H1 (cell line): ENCODE measurements around the gene RENBP. TPM values are rescaled to one million over a fixed set of nuclear protein-coding genes. Genes with fewer than 3 reads are reported as not detected.

Source experiments
- CTCF ChIA-PET: fragments of 300-600 bp; sonication (Branson Sonifier 250); formaldehyde crosslinking; loops from one replicate; lab custom pipeline; 2021; ENCODE audit not compliant: partially characterized antibody; lab: Charles Lee
- POLR2A ChIA-PET: fragments of 300-600 bp; sonication (Branson Sonifier 250); formaldehyde crosslinking; loops from one replicate; lab custom pipeline; 2021; ENCODE audit warnings: inconsistent platforms; ENCODE audit not compliant: partially characterized antibody; lab: Charles Lee
- DNase-seq, 2 experiments: peaks; one replicate each; pipeline versions ENCODE4 v3.0.0 to v3.0.0-alpha.2; 2010 to 2022; ENCODE audit warnings: low spot score in 2 of 2, low read depth in 1 of 2, mixed read lengths in 1 of 2
- FAIRE-seq: peaks from 2 replicates; lab custom pipeline; 2011; peaks lifted over from hg19 to GRCh38; lab: Jason Lieb, UNC
- H2AFZ ChIP-seq: 2 replicates; pipeline ENCODE4 v1.8.1; 2012; ENCODE audit warnings: low read length, inconsistent platforms
- H2AK5ac ChIP-seq: 2 replicates; pipeline ENCODE4 v1.6.1; 2013; ENCODE audit warnings: low read depth, low read length
- H2BK120ac ChIP-seq: replicated peaks from 2 replicates; pipeline ENCODE3; 2013; ENCODE audit warnings: low read depth, low read length, inconsistent platforms
- H2BK12ac ChIP-seq: 2 replicates; pipeline ENCODE4 v1.6.1; 2013; ENCODE audit warnings: low read depth, low read length
- H2BK15ac ChIP-seq: 2 replicates; pipeline ENCODE4 v1.6.1; 2013; ENCODE audit warnings: low read length
- H2BK20ac ChIP-seq: 2 replicates; pipeline ENCODE4 v1.6.1; 2013; ENCODE audit warnings: low read length
- H2BK5ac ChIP-seq: 2 replicates; pipeline ENCODE4 v1.6.1; 2013; ENCODE audit warnings: low read depth, low read length
- H3K14ac ChIP-seq: 2 replicates; pipeline ENCODE4 v1.6.1; 2013; ENCODE audit warnings: inconsistent platforms; ENCODE audit not compliant: insufficient read length
- H3K18ac ChIP-seq: 2 replicates; pipeline ENCODE4 v1.6.1; 2013; ENCODE audit warnings: low read length; ENCODE audit errors: extremely low read depth
- H3K23ac ChIP-seq: 2 replicates; pipeline ENCODE4 v1.6.1; 2013; ENCODE audit warnings: inconsistent platforms; ENCODE audit not compliant: insufficient read length
- H3K23me2 ChIP-seq: 2 replicates; pipeline ENCODE4 v1.6.1; 2013; ENCODE audit warnings: low read depth, low read length
- H3K27ac ChIP-seq: 2 replicates; pipeline ENCODE4 v1.6.1; 2011; ENCODE audit warnings: low read depth, low read length, inconsistent platforms
- H3K27me3 ChIP-seq, 4 experiments: replicated peaks in 1 of 4; 1 replicate in 1 of 4; 2 replicates in 3 of 4; pipeline versions ENCODE4 v1.6.1 to v1.8.1; 2011 to 2013; ENCODE audit warnings: low read length in 3 of 4, mild to moderate bottlenecking in 3 of 4, inconsistent platforms in 2 of 4, mixed read lengths in 2 of 4, moderate library complexity in 1 of 4; ENCODE audit not compliant: control insufficient read depth in 3 of 4, insufficient read depth in 3 of 4; ENCODE audit errors: extremely low read depth in 1 of 4
- H3K36me3 ChIP-seq, 4 experiments: 2 replicates each; pipeline versions ENCODE4 v1.6.1 to v1.8.1; 2011 to 2013; ENCODE audit warnings: mild to moderate bottlenecking in 4 of 4, low read length in 3 of 4, moderate library complexity in 2 of 4, control low read depth in 1 of 4, inconsistent platforms in 1 of 4; ENCODE audit not compliant: insufficient read depth in 4 of 4, control insufficient read depth in 2 of 4
- H3K4ac ChIP-seq: replicated peaks from 2 replicates; pipeline ENCODE3; 2013; ENCODE audit warnings: low read length, low read depth, mixed read lengths, inconsistent platforms; ENCODE audit not compliant: insufficient read length
- H3K4me1 ChIP-seq, 4 experiments: replicated peaks in 1 of 4; 1 replicate in 1 of 4; 2 replicates in 3 of 4; pipeline versions ENCODE4 v1.6.1 to v1.8.1; 2011 to 2013; ENCODE audit warnings: low read length in 3 of 4, inconsistent platforms in 2 of 4, mixed read lengths in 1 of 4; ENCODE audit not compliant: insufficient read depth in 4 of 4, control insufficient read depth in 3 of 4
- H3K4me2 ChIP-seq, 2 experiments: 2 replicates each; pipeline versions ENCODE4 v1.6.1 to v1.8.1; 2011 to 2013; ENCODE audit warnings: low read depth in 2 of 2, low read length in 2 of 2, control low read depth in 1 of 2, inconsistent platforms in 1 of 2, mild to moderate bottlenecking in 1 of 2; ENCODE audit not compliant: insufficient read depth in 1 of 2
- H3K4me3 ChIP-seq, 4 experiments: fragments of 200-600, 300-600 bp in 1 of 4; sonication (generic), shearing (Covaris generic), sonication (Bioruptor Twin) in 1 of 4; 2 replicates each; pipeline versions ENCODE4 v1.5.1 to v1.8.1; 2011 to 2016; ENCODE audit warnings: low read length in 4 of 4, low read depth in 3 of 4, control low read depth in 2 of 4, inconsistent platforms in 2 of 4, mild to moderate bottlenecking in 2 of 4, mixed read lengths in 1 of 4, moderate library complexity in 1 of 4; ENCODE audit not compliant: insufficient read depth in 2 of 4; ENCODE audit errors: extremely low read depth in 1 of 4
- H3K56ac ChIP-seq: replicated peaks from 2 replicates; pipeline ENCODE3; 2013; ENCODE audit warnings: low read depth, mild to moderate bottlenecking, mixed read lengths, low read length, inconsistent platforms; ENCODE audit not compliant: insufficient read length
- H3K79me1 ChIP-seq: 2 replicates; pipeline ENCODE4 v1.6.1; 2013; ENCODE audit warnings: low read depth, low read length, control low read depth
- H3K79me2 ChIP-seq, 2 experiments: 2 replicates each; pipeline versions ENCODE4 v1.6.1 to v1.8.1; 2012 to 2013; ENCODE audit warnings: low read length in 2 of 2, mild to moderate bottlenecking in 2 of 2, inconsistent platforms in 1 of 2; ENCODE audit not compliant: insufficient read depth in 2 of 2, control insufficient read depth in 1 of 2
- H3K9ac ChIP-seq, 4 experiments: replicated peaks in 1 of 4; 1 replicate in 1 of 4; 2 replicates in 3 of 4; pipeline versions ENCODE4 v1.6.1 to v1.8.1; 2011 to 2013; ENCODE audit warnings: low read depth in 3 of 4, low read length in 3 of 4, control low read depth in 2 of 4, mild to moderate bottlenecking in 2 of 4, moderate library complexity in 2 of 4, inconsistent platforms in 1 of 4; ENCODE audit errors: extremely low read depth in 1 of 4
- H3K9me3 ChIP-seq, 2 experiments: 2 replicates each; pipeline versions ENCODE4 v1.6.1 to v1.8.1; 2012 to 2013; ENCODE audit warnings: mild to moderate bottlenecking in 2 of 2, moderate library complexity in 2 of 2, control low read depth in 1 of 2, inconsistent platforms in 1 of 2, low read depth in 1 of 2, low read length in 1 of 2, mixed read lengths in 1 of 2; ENCODE audit not compliant: insufficient read depth in 2 of 2
- H4K20me1 ChIP-seq, 2 experiments: replicated peaks in 1 of 2; 2 replicates each; pipeline versions ENCODE3 to v1.8.1; 2011 to 2013; ENCODE audit warnings: inconsistent platforms in 2 of 2, low read length in 2 of 2, mild to moderate bottlenecking in 1 of 2; ENCODE audit not compliant: insufficient read depth in 2 of 2, control insufficient read depth in 1 of 2
- H4K5ac ChIP-seq: 2 replicates; pipeline ENCODE4 v1.6.1; 2013; ENCODE audit warnings: low read length, low read depth, mixed read lengths, inconsistent platforms; ENCODE audit not compliant: insufficient read length
- H4K8ac ChIP-seq: 2 replicates; pipeline ENCODE4 v1.8.0; 2013; ENCODE audit warnings: mild to moderate bottlenecking, moderate library complexity, low read length, inconsistent platforms; ENCODE audit not compliant: insufficient read depth; ENCODE audit errors: extremely low read depth
- H4K91ac ChIP-seq: replicated peaks from 2 replicates; pipeline ENCODE3; 2013; ENCODE audit warnings: low read length, mixed read lengths, inconsistent platforms; ENCODE audit not compliant: insufficient read length
- CHD2 ChIP-seq: IDR thresholded peaks from 2 replicates; pipeline ENCODE4 v1.6.1; 2012; ENCODE audit warnings: low read length, improper control_type of control experiment
- EZH2 ChIP-seq: fragments of 200-600 bp; sonication (generic); IDR thresholded peaks from 2 replicates; pipeline ENCODE4 v1.7.1; 2012; ENCODE audit warnings: low read depth, mild to moderate bottlenecking, moderate library complexity, low read length, inconsistent platforms; ENCODE audit not compliant: severe bottlenecking
- NRF1 ChIP-seq: IDR thresholded peaks from 2 replicates; pipeline ENCODE4 v1.6.1; 2011; ENCODE audit warnings: mild to moderate bottlenecking, low read depth, low read length, improper control_type of control experiment
- TAF7 ChIP-seq: optimal IDR thresholded peaks from 2 replicates; pipeline ENCODE3; 2011; ENCODE audit warnings: low read depth, mild to moderate bottlenecking, inconsistent platforms, low read length, moderate library complexity, borderline replicate concordance
- TEAD4 ChIP-seq: IDR thresholded peaks from 2 replicates; pipeline ENCODE4 v1.6.1; 2012; ENCODE audit warnings: low read depth, low read length, inconsistent platforms, mixed read lengths
- YY1 ChIP-seq: IDR thresholded peaks from 2 replicates; pipeline ENCODE4 v1.6.1; 2011; ENCODE audit warnings: low read depth, mild to moderate bottlenecking, low read length
- WGBS, 2 experiments: shearing (Covaris generic) in 1 of 2; methylation state at CpG; one replicate each; pipeline versions ENCODE4 v1.1.6 to v1.1.7; 2013 to 2015; ENCODE audit warnings: low lambda C conversion rate in 2 of 2, mixed read lengths in 2 of 2, inconsistent platforms in 1 of 2, low coverage in 1 of 2, missing lambda C conversion rate in 1 of 2; ENCODE audit not compliant: insufficient replicate concordance in 2 of 2, insufficient coverage in 1 of 2, insufficient read length in 1 of 2; ENCODE audit errors: extremely low coverage in 1 of 2, missing lambda C conversion rate in 1 of 2; 5-methylcytosine and 5-hydroxymethylcytosine counted together
- polyA plus RNA-seq, 7 experiments: library from polyadenylated mRNA; depleted of rRNA in 3 of 7; stranded (reverse) in 5 of 7; unstranded in 2 of 7; fragments of >200 nt in 5 of 7; fragments of 200-250 nt in 2 of 7; gene quantifications; 1 replicate in 5 of 7; 2 replicates in 1 of 7; 4 replicates in 1 of 7; pipeline versions ENCODE4 v1.2.1 to v1.2.3, GENCODE V29; 2011 to 2013; ENCODE audit warnings: missing spikeins in 2 of 7, mixed read lengths in 2 of 7
- total RNA-seq: library from RNA; stranded (reverse); fragmentation: NEBNext Ultra II Directional; extraction: Animal tissue kit (Norgen Biotek cat#: 25700); gene quantifications from 2 replicates; pipeline ENCODE4 v1.2.1, GENCODE V29; 2021

The RENBP gene
- total and polyA plus RNA-seq, 2 of the 8 experiments (the other 6 are each of a cell fraction or from before 2014, with no cell fraction given) = 12.4 to 21.8 TPM

GRCh38 chrX:153933748-153934147, 10.7 kb downstream of the RENBP start:
- Histone ChIP-seq H3K4ac (no peak overlapping the region), H2AK5ac (no peak overlapping the region), H3K27ac (no peak overlapping the region), H4K20me1 (peaks cover 0 to 3% of the 10 kb centered on the region in 2 experiments), H2BK20ac (no peak overlapping the region), H3K4me1 (peaks cover 0 to 8% (median 3%) of the 10 kb centered on the region in 4 experiments; a peak in 5 of 7 replicates), H4K5ac (no peak overlapping the region), H3K23ac (no peak overlapping the region), H3K23me2 (0 out of 2 replicates have a peak, but pooled peaks cover 2% of the 10 kb centered on the region), H3K79me2 (peaks cover 0 to 13% of the 10 kb centered on the region in 2 experiments; a peak in 2 of 4 replicates), H3K27me3 (no peaks in the 10 kb centered on the region), H3K18ac (no peak overlapping the region), H3K56ac (no peak overlapping the region), H3K79me1 (no peaks in the 10 kb centered on the region), H3K14ac (no peak overlapping the region), H2AFZ (no peak overlapping the region), H2BK12ac (no peak overlapping the region), H4K91ac (no peak overlapping the region)
- DNase-seq (no peak), FAIRE-seq (no peak)
- POLR2A ChIA-PET = interaction anchor here (1.2 to 18.9 kb wide), 6 partner anchors 10 to 334 kb away, joined by 3 to 231 read pairs (median 8); partner anchors contain the start of genes ARHGAP4 and RENBP
- 67% methylated on average over 7 of the region's 7 CpGs; no CpG with 5 or more reads in 1 of the 2 experiments for WGBS, 2 experiments
- TF ChIP-seq CHD2 = no peak
- no peak for TF ChIP-seq TAF7
- TF ChIP-seq TEAD4 = no peak
- no peak for TF ChIP-seq EZH2
- TF ChIP-seq YY1 = no peak
- TF ChIP-seq NRF1 = no peak
- TF ChIP-seq, all 59 proteins: peak for 0
- Histone ChIP-seq H3K9me3 (no peaks in the 10 kb centered on the region), H2BK15ac (no peak overlapping the region), H3K4me2 (peak overlapping the region; percentile 70 to 79), H2BK5ac (no peak overlapping the region), H3K36me3 (peaks cover 0 to 10% (median 4%) of the 10 kb centered on the region in 4 experiments; a peak in 2 of 8 replicates), H4K8ac (no peak overlapping the region), H3K9ac (no peak overlapping the region), H3K4me3 (peak overlapping the region; percentile 57 to 87 (median 66); a peak in 7 of 8 replicates), H2BK120ac (no peak overlapping the region)
- CTCF ChIA-PET = interaction anchor here (1.1 to 19.6 kb wide), 3 partner anchors 9 to 25 kb away, joined by 3 to 272 read pairs (median 4); partner anchors contain the start of gene RENBP
